GM12864 (cell line): ENCODE measurements around the gene FBXO9.

Experiments
- DNase-seq: peaks from one replicate; pipeline ENCODE4 v3.0.0-alpha.2; 2011; ENCODE audit warnings: low read depth
- H3K4me3 ChIP-seq: 2 replicates; pipeline ENCODE4 v1.5.1; 2011; ENCODE audit warnings: mild to moderate bottlenecking, low read depth, low read length, control low read depth
- CTCF ChIP-seq: IDR thresholded peaks from 2 replicates; pipeline ENCODE4 v1.5.1; 2011; ENCODE audit warnings: low read depth, mild to moderate bottlenecking, moderate library complexity, low read length, control low read depth, inconsistent platforms; ENCODE audit errors: missing control alignments

Gene FBXO9

GRCh38 chr6:53130569-53131290, 65.5 kb downstream of the FBXO9 start:
- no peak for TF ChIP-seq CTCF
- no peak for DNase-seq
- H3K4me3 ChIP-seq: no peak overlapping the region

- no peak for TF ChIP-seq CTCF
- no peak overlapping the region for H3K4me3 ChIP-seq
- DNase-seq: no peak
Observed at GRCh38 chr6:53133961-53134360, 68.8 kb downstream of the FBXO9 start.

GRCh38 chr6:53134601-53135235, 69.5 kb downstream of the FBXO9 start:
- DNase-seq: no peak
- no peak for TF ChIP-seq CTCF
- no peak overlapping the region for H3K4me3 ChIP-seq

- no peak for TF ChIP-seq CTCF
Observed at GRCh38 chr6:53136000-53136609, 70.9 kb downstream of the FBXO9 start.

GRCh38 chr6:53139841-53140413, 74.7 kb downstream of the FBXO9 start:
- TF ChIP-seq CTCF: no peak
- DNase-seq: no peak
- H3K4me3 ChIP-seq: no peak overlapping the region

More at GRCh38 chr6:53136000-53136609, 70.9 kb downstream of the FBXO9 start:
- no peak overlapping the region for H3K4me3 ChIP-seq
- DNase-seq: no peak

- no peak for DNase-seq
- H3K4me3 ChIP-seq: no peak overlapping the region
- no peak for TF ChIP-seq CTCF
Observed at GRCh38 chr6:53142810-53143209, 77.6 kb downstream of the FBXO9 start.
